HepG2 (cell line): Measurements from ENCODE around the gene SMG5.

Experiments used
- HNF4A ChIP-seq: sonication (generic); formaldehyde crosslinking; IDR thresholded peaks from 2 replicates; pipeline ENCODE4 v1.4.0; 2020; ENCODE audit warnings: missing genetic modification reagents
- MEF2D ChIP-seq: sonication (generic); formaldehyde crosslinking; IDR thresholded peaks from 2 replicates; pipeline ENCODE4 v1.5.1; 2020; ENCODE audit warnings: mild to moderate bottlenecking, missing genetic modification reagents
- PHF8 ChIP-seq: sonication (generic); formaldehyde crosslinking; IDR thresholded peaks from 2 replicates; pipeline ENCODE4 v1.5.0; 2020; ENCODE audit warnings: missing genetic modification reagents
- POLR2AphosphoS5 ChIP-seq: IDR thresholded peaks from 2 replicates; pipeline ENCODE4 v1.6.1; 2012; ENCODE audit warnings: low read depth, low read length
- ZFP36 ChIP-seq: fragments of 150-350 bp; IDR thresholded peaks from 2 replicates; pipeline ENCODE4 v1.6.1; 2018; ENCODE audit warnings: borderline replicate concordance, low read length, low read depth; ENCODE audit not compliant: partially characterized antibody
- ZMYM4 ChIP-seq: sonication (generic); formaldehyde crosslinking; IDR thresholded peaks from 2 replicates; pipeline ENCODE4 v1.8.1; 2023; ENCODE audit warnings: mild to moderate bottlenecking, missing genetic modification reagents
- ZNF558 ChIP-seq: sonication (generic); formaldehyde crosslinking; IDR thresholded peaks from 2 replicates; pipeline ENCODE4 v1.9.0; 2022; ENCODE audit warnings: mild to moderate bottlenecking, missing genetic modification reagents, borderline replicate concordance

- TF ChIP-seq ZFP36 (no peak), HNF4A (no peak), MEF2D (CRISPR knock-in tag) (no peak), ZMYM4 (CRISPR knock-in tag) (no peak), ZNF558 (CRISPR knock-in tag) (no peak), POLR2AphosphoS5 (no peak), PHF8 (CRISPR knock-in tag) (no peak)
Observed at GRCh38 chr1:156236164-156236563, 46.5 kb downstream of the SMG5 start.
